Ectodermal cell (in vitro differentiated cells): ENCODE results near the gene CACNG8.

Experiments used
- H3K27ac ChIP-seq: 2 replicates; pipeline ENCODE4 v1.7.0; 2013; ENCODE audit warnings: mild to moderate bottlenecking, low read depth, low read length; ENCODE audit not compliant: insufficient read depth, poor library complexity, severe bottlenecking
- H3K27me3 ChIP-seq: 2 replicates; pipeline ENCODE4 v1.7.0; 2013; ENCODE audit warnings: mild to moderate bottlenecking, low read length; ENCODE audit not compliant: insufficient read depth, control insufficient read depth, poor library complexity, severe bottlenecking
- H3K36me3 ChIP-seq: one replicate; pipeline ENCODE4 v1.7.0; 2013; ENCODE audit warnings: low read length; ENCODE audit not compliant: control insufficient read depth, insufficient read depth
- H3K4me1 ChIP-seq: one replicate; pipeline ENCODE4 v1.7.0; 2013; ENCODE audit warnings: low read length; ENCODE audit not compliant: control insufficient read depth, insufficient read depth
- H3K4me3 ChIP-seq: 2 replicates; pipeline ENCODE4 v1.7.0; 2013; ENCODE audit warnings: low read depth, low read length, control low read depth; ENCODE audit not compliant: insufficient read depth
- H3K9me3 ChIP-seq: 2 replicates; pipeline ENCODE4 v1.7.0; 2013; ENCODE audit warnings: mild to moderate bottlenecking, low read length, moderate library complexity; ENCODE audit not compliant: control insufficient read depth
- WGBS, 2 experiments: methylation state at CpG; one replicate each; pipeline ENCODE4 v1.1.7; 2013; ENCODE audit warnings: missing lambda C conversion rate in 2 of 2; 5-methylcytosine and 5-hydroxymethylcytosine counted together

Gene CACNG8

DNA sequence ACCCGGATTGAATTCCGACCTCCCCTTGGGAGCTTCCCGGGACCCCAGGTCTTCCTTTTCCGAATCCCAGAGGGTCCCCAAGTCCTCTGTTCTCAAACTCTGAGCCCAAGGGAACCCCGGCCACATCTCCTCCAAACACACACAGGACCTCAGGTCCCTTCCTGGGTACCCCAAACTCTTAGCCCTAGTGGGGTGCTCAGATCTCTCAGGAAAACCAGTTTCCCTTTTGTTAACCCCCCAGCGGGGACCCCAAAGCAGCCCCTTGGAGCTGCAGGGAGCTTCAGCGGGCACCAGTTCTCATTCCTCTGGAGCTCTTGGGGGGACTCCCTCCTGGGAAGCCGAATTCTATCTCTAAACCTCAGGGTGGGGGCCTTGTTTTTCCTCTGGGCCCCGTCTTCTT lies 29.5 kb downstream of the CACNG8 start:
- Histone ChIP-seq H3K4me3 (peak overlapping the region; percentile 30), H3K36me3 (no peaks in the 10 kb centered on the region), H3K4me1 (no peaks in the 10 kb centered on the region), H3K27ac (peak overlapping the region; percentile 44), H3K9me3 (no peaks in the 10 kb centered on the region), H3K27me3 (peaks cover 45% of the 10 kb centered on the region)
- WGBS, 2 experiments: 88 to 90% methylated on average over 9 of the region's 9 CpGs

DNA sequence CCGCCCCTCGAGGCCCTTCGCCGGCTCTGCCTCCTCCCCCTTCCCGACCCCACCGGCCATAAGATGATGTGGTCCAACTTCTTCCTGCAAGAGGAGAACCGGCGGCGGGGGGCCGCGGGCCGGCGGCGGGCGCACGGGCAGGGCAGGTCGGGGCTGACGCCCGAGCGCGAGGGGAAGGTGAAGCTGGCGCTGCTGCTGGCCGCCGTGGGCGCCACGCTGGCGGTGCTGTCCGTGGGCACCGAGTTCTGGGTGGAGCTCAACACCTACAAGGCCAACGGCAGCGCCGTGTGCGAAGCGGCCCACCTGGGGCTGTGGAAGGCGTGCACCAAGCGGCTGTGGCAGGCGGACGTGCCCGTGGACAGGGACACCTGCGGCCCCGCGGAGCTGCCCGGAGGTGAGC lies 30.1 kb downstream of the CACNG8 start:
- Histone ChIP-seq H3K27me3 (peaks cover 45% of the 10 kb centered on the region), H3K4me3 (no peak overlapping the region)

GRCh38 chr19:53993448-53993847 lies 30.7 kb downstream of the CACNG8 start:
- no peaks in the 10 kb centered on the region for H3K36me3 ChIP-seq
- H3K4me1 ChIP-seq: no peaks in the 10 kb centered on the region
- no peak overlapping the region for H3K27ac ChIP-seq
- H3K9me3 ChIP-seq: no peaks in the 10 kb centered on the region
- 86 to 89% methylated on average over 3 of the region's 3 CpGs for WGBS, 2 experiments
- H3K27me3 ChIP-seq: peaks cover 49% of the 10 kb centered on the region
- no peak overlapping the region for H3K4me3 ChIP-seq

More for the DNA sequence above, 30.1 kb downstream of the CACNG8 start:
- no peaks in the 10 kb centered on the region for H3K9me3 ChIP-seq
- 93 to 95% methylated on average over 43 of the region's 43 CpGs for WGBS, 2 experiments
- H3K27ac ChIP-seq: no peak overlapping the region
- H3K4me1 ChIP-seq: no peaks in the 10 kb centered on the region
- H3K36me3 ChIP-seq: no peaks in the 10 kb centered on the region

GRCh38 chr19:53994811-53995210 lies 32.1 kb downstream of the CACNG8 start:
- H3K27ac ChIP-seq: no peak overlapping the region
- no peak overlapping the region for H3K4me3 ChIP-seq
- H3K36me3 ChIP-seq: no peaks in the 10 kb centered on the region
- 88 to 92% methylated on average over 5 of the region's 5 CpGs for WGBS, 2 experiments
- H3K9me3 ChIP-seq: no peaks in the 10 kb centered on the region
- H3K4me1 ChIP-seq: no peaks in the 10 kb centered on the region
- peaks cover 60% of the 10 kb centered on the region for H3K27me3 ChIP-seq

GRCh38 chr19:53998223-53998622 lies 35.5 kb downstream of the CACNG8 start:
- WGBS, 2 experiments: 67 to 71% methylated on average over 7 of the region's 7 CpGs
- no peaks in the 10 kb centered on the region for H3K36me3 ChIP-seq
- no peak overlapping the region for H3K4me3 ChIP-seq
- no peaks in the 10 kb centered on the region for H3K9me3 ChIP-seq
- peaks cover 48% of the 10 kb centered on the region for H3K27me3 ChIP-seq
- H3K4me1 ChIP-seq: no peaks in the 10 kb centered on the region
- no peak overlapping the region for H3K27ac ChIP-seq

GRCh38 chr19:53999694-54000093 lies 37.0 kb downstream of the CACNG8 start:
- peaks cover 33% of the 10 kb centered on the region for H3K27me3 ChIP-seq
- H3K36me3 ChIP-seq: no peaks in the 10 kb centered on the region
- 91 to 95% methylated on average over 5 of the region's 5 CpGs for WGBS, 2 experiments
- H3K4me1 ChIP-seq: no peaks in the 10 kb centered on the region
- no peak overlapping the region for H3K27ac ChIP-seq
- H3K4me3 ChIP-seq: no peak overlapping the region
- H3K9me3 ChIP-seq: no peaks in the 10 kb centered on the region

DNA sequence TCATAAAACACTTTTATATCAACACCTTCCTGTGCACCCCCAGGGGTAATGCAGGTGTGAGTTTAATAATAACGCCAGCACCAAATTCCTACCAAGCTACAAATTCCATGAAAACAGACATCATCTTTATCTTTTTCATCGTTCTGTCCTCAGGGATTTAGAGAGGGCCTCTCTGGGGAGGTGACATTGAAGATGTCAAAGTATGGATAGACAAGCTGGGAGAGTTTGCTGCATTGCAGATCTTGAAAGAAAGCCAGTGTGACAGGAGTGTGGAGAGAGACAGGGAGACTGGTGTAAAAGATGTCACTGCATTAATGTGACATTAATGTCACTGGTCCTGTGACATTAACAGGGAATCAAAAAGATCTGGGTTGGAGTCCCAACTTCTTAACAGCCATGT lies 38.8 kb downstream of the CACNG8 start:
- Histone ChIP-seq H3K36me3 (no peaks in the 10 kb centered on the region), H3K9me3 (no peaks in the 10 kb centered on the region), H3K4me3 (no peak overlapping the region), H3K27ac (no peak overlapping the region), H3K27me3 (peaks cover 27% of the 10 kb centered on the region), H3K4me1 (no peaks in the 10 kb centered on the region)
- WGBS, 2 experiments: 85 to 100% methylated on average over 2 of the region's 2 CpGs

GRCh38 chr19:54002495-54003315 lies 40.0 kb downstream of the CACNG8 start:
- Histone ChIP-seq H3K4me1 (no peaks in the 10 kb centered on the region), H3K36me3 (no peaks in the 10 kb centered on the region), H3K27ac (no peak overlapping the region), H3K27me3 (peaks cover 22% of the 10 kb centered on the region), H3K9me3 (no peaks in the 10 kb centered on the region), H3K4me3 (no peak overlapping the region)
- WGBS, 2 experiments: 89 to 92% methylated on average over 8 of the region's 10 CpGs

GRCh38 chr19:54009440-54009839 lies 46.7 kb downstream of the CACNG8 start:
- H3K9me3 ChIP-seq: no peaks in the 10 kb centered on the region
- no peaks in the 10 kb centered on the region for H3K27me3 ChIP-seq
- H3K36me3 ChIP-seq: no peaks in the 10 kb centered on the region
- H3K4me1 ChIP-seq: peaks cover 4% of the 10 kb centered on the region
- 91 to 94% methylated on average over 8 of the region's 8 CpGs for WGBS, 2 experiments
- no peak overlapping the region for H3K4me3 ChIP-seq
- H3K27ac ChIP-seq: no peak overlapping the region

DNA sequence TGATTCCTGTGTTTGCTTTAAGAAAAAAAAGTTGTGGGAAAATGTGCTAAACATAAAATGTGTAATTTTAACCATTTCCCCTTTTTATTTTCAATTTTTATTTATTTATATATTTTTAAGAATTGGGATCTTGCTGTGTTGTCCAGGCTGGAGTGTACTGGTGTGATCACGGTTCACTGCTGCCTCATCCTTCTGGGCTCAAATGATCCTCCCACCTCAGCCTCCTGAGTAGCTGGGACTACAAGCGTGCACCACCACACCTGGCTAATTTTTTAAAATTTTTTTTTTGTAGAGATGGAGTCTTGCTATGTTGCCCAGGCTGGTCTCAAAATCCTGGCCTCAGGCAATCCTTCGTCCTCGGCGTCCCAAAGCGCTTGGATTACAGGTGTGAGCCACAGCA lies 47.7 kb downstream of the CACNG8 start:
- Histone ChIP-seq H3K4me1 (peaks cover 4% of the 10 kb centered on the region), H3K4me3 (no peak overlapping the region), H3K27ac (no peak overlapping the region), H3K9me3 (no peaks in the 10 kb centered on the region), H3K36me3 (no peaks in the 10 kb centered on the region), H3K27me3 (no peaks in the 10 kb centered on the region)
- 91 to 94% methylated on average over 6 of the region's 6 CpGs for WGBS, 2 experiments
